B cell (primary cell): ENCODE data around the gene RIPK1. TPM values are rescaled to one million over a fixed set of nuclear protein-coding genes. Genes with fewer than 3 reads are reported as not detected.

Source experiments
- ATAC-seq: fragments of 200-7000 bp; cut with Tn5 transposase; one replicate; pipeline ENCODE4 v1.10.0; 2021; ENCODE audit warnings: low read depth, mild to moderate bottlenecking, moderate number of reproducible peaks, moderate library complexity
- CTCF ChIA-PET: fragments of 350-600 bp; sonication (Branson Sonifier 250); formaldehyde crosslinking; loops from one replicate; lab custom pipeline; 2021; ENCODE audit warnings: antibody characterized with exemption, inconsistent platforms; lab: Charles Lee
- POLR2A ChIA-PET: fragments of 350-600 bp; sonication (Branson Sonifier 250); formaldehyde crosslinking; loops from one replicate; lab custom pipeline; 2021; ENCODE audit warnings: antibody characterized with exemption; lab: Charles Lee
- DNase-seq: peaks from one replicate; pipeline ENCODE4 v3.0.0; 2013
- H2AFZ ChIP-seq: 2 replicates; pipeline ENCODE4 v1.6.1; 2012; ENCODE audit warnings: mild to moderate bottlenecking, low read depth, low read length; ENCODE audit not compliant: insufficient read depth, poor library complexity, severe bottlenecking
- H3K27ac ChIP-seq, 2 donors: 1 replicate in 1 of 2; 2 replicates in 1 of 2; pipeline ENCODE4 v1.5.1; 2012 to 2013; ENCODE audit warnings: low read length in 2 of 2, mild to moderate bottlenecking in 2 of 2, moderate library complexity in 1 of 2
- H3K27me3 ChIP-seq, 4 experiments: fragments of 200-600 bp in 1 of 4; sonication (generic) in 1 of 4; replicated peaks in 1 of 4; 1 replicate in 2 of 4; 2 replicates in 2 of 4; pipeline versions ENCODE4 v1.6.1 to v1.7.0; 2013 to 2016; ENCODE audit warnings: low read length in 3 of 4, mild to moderate bottlenecking in 2 of 4, mixed read lengths in 1 of 4, moderate library complexity in 1 of 4; ENCODE audit not compliant: insufficient read depth in 4 of 4, control insufficient read depth in 3 of 4; ENCODE audit errors: control extremely low read depth in 1 of 4
- H3K36me3 ChIP-seq, 2 experiments: replicated peaks in 1 of 2; 1 replicate in 1 of 2; 2 replicates in 1 of 2; pipeline versions ENCODE4 v1.6.1 to v1.7.1; 2013; ENCODE audit warnings: low read length in 1 of 2; ENCODE audit not compliant: insufficient read depth in 2 of 2, control insufficient read depth in 1 of 2; ENCODE audit errors: control extremely low read depth in 1 of 2, extremely low read depth in 1 of 2
- H3K4me1 ChIP-seq, 2 donors: fragments of 200-600 bp in 1 of 2; sonication (generic) in 1 of 2; 1 replicate in 1 of 2; 2 replicates in 1 of 2; pipeline versions ENCODE4 v1.5.1 to v1.6.1; 2013 to 2017; ENCODE audit warnings: low read length in 2 of 2; ENCODE audit not compliant: control insufficient read depth in 2 of 2, insufficient read depth in 2 of 2
- H3K4me2 ChIP-seq: replicated peaks from 2 replicates; pipeline ENCODE3; 2012; ENCODE audit warnings: mild to moderate bottlenecking, low read depth, low read length; ENCODE audit not compliant: poor library complexity, severe bottlenecking
- H3K4me3 ChIP-seq, 5 experiments: fragments of 200-600 bp in 1 of 5; sonication (generic) in 1 of 5; 1 replicate in 3 of 5; 2 replicates in 2 of 5; pipeline versions ENCODE4 v1.5.1 to v1.7.0; 2011 to 2016; ENCODE audit warnings: low read length in 4 of 5, mild to moderate bottlenecking in 4 of 5, low read depth in 2 of 5, control low read depth in 1 of 5, moderate library complexity in 1 of 5; ENCODE audit not compliant: insufficient read depth in 1 of 5; ENCODE audit errors: control extremely low read depth in 1 of 5, extremely low read depth in 1 of 5
- H3K79me2 ChIP-seq: fragments of 200-600 bp; sonication (generic); one replicate; pipeline ENCODE4 v1.6.0; 2016; ENCODE audit warnings: low read length; ENCODE audit not compliant: control insufficient read depth, insufficient read depth
- H3K9ac ChIP-seq: fragments of 200-600 bp; sonication (generic); 2 replicates; pipeline ENCODE4 v1.6.1; 2017; ENCODE audit warnings: mild to moderate bottlenecking, low read length, moderate library complexity
- H3K9me3 ChIP-seq, 3 donors: one replicate each; pipeline versions ENCODE4 v1.6.1 to v1.7.1; 2013; ENCODE audit warnings: low read length in 2 of 3; ENCODE audit not compliant: control insufficient read depth in 2 of 3, insufficient read depth in 1 of 3; ENCODE audit errors: control extremely low read depth in 1 of 3
- H4K20me1 ChIP-seq: 2 replicates; pipeline ENCODE4 v1.6.0; 2012; ENCODE audit warnings: mild to moderate bottlenecking, low read length; ENCODE audit not compliant: insufficient read depth, control insufficient read depth, poor library complexity, severe bottlenecking
- H3K27ac Mint-ChIP-seq: one replicate; pipeline ENCODE4 v1.8.0; 2021; ENCODE audit warnings: mixed read lengths
- H3K27me3 Mint-ChIP-seq: one replicate; pipeline ENCODE4 v1.8.0; 2021; ENCODE audit warnings: mixed read lengths
- H3K4me1 Mint-ChIP-seq: one replicate; pipeline ENCODE4 v1.8.0; 2021; ENCODE audit warnings: mixed read lengths
- H3K4me3 Mint-ChIP-seq: one replicate; pipeline ENCODE4 v1.8.0; 2021; ENCODE audit warnings: mixed read lengths
- H3K9me3 Mint-ChIP-seq: one replicate; pipeline ENCODE4 v1.8.0; 2022; ENCODE audit warnings: mixed read lengths; ENCODE audit not compliant: insufficient read depth
- CTCF ChIP-seq: fragments of 200-600 bp; IDR thresholded peaks from one replicate; pipeline ENCODE4 v1.8.0; 2022; ENCODE audit warnings: antibody characterized with exemption, mild to moderate bottlenecking
- EZH2 ChIP-seq: IDR thresholded peaks from 2 replicates; pipeline ENCODE4 v1.6.1; 2012; ENCODE audit warnings: borderline replicate concordance, low read depth, mild to moderate bottlenecking, moderate library complexity, low read length; ENCODE audit not compliant: insufficient read depth, poor library complexity, severe bottlenecking
- WGBS: methylation state at CpG from one replicate; pipeline ENCODE4 v1.1.5; 2013; ENCODE audit warnings: missing lambda C conversion rate; ENCODE audit not compliant: insufficient coverage; 5-methylcytosine and 5-hydroxymethylcytosine counted together
- intact Hi-C: fragments of 100-400 bp; cut with micrococcal nuclease; formaldehyde crosslinking; loops from one replicate; pipeline ENCODE4 v1.10.0; 2022
- polyA plus RNA-seq: library from polyadenylated mRNA; depleted of rRNA; stranded (reverse); fragments of >200 nt; gene quantifications from 2 replicates; pipeline ENCODE4 v1.2.3, GENCODE V29; 2012
- total RNA-seq, 2 donors: library from RNA; stranded (reverse); fragments of 120-200 nt in 1 of 2; gene quantifications; 1 replicate in 1 of 2; 2 replicates in 1 of 2; pipeline versions ENCODE4 v1.2.3 to v1.2.4, GENCODE V29; 2013 to 2022

The RIPK1 gene
- total and polyA plus RNA-seq, 2 donors (not counting 1 experiment from before 2014, with no cell fraction given), result 7.3 to 26.2 TPM

- peak within 1 kb of the TSS; percentile 88 for H2AFZ ChIP-seq
- H3K4me3 Mint-ChIP-seq, result peak within 1 kb of the TSS; percentile 97
- H3K27me3 Mint-ChIP-seq, result no peaks in the 10 kb centered on the region
- ATAC-seq (peak; percentile 93), DNase-seq (peak; percentile 99)
- no peaks in the 10 kb centered on the region for H3K27me3 ChIP-seq
- CTCF ChIA-PET, result interaction anchor here (0.6 to 3.7 kb wide), 2 partner anchors 11 to 133 kb away, joined by 4 to 25 read pairs; no protein-coding TSS in a partner anchor
- peak within 1 kb of the TSS; percentile 66 to 98 (median 78) for H3K4me3 ChIP-seq
- H4K20me1 ChIP-seq, result no peaks in the 10 kb centered on the region
- under 1% methylated on average over 89 of the region's 89 CpGs for WGBS
- TF ChIP-seq CTCF (no peak), EZH2 (no peak)
- H3K36me3 ChIP-seq, result peaks cover 0 to 8% of the 10 kb centered on the region in 2 experiments
- H3K9me3 Mint-ChIP-seq, result no peaks in the 10 kb centered on the region
- H3K9ac ChIP-seq, result peak within 1 kb of the TSS; percentile 88
- H3K4me1 ChIP-seq, result peaks cover 12% of the 10 kb centered on the region in 2 donors
- H3K9me3 ChIP-seq, result no peaks in the 10 kb centered on the region
- intact Hi-C loops, result loop anchor here (1.0 to 5.0 kb wide), 13 partner anchors 8 to 1017 kb away; partner anchors contain the start of genes ECI2, NQO2, PSMG4 and PXDC1
- POLR2A ChIA-PET, result interaction anchor here (0.6 to 1.0 kb wide), 3 partner anchors 51 to 140 kb away, joined by 3 to 7 read pairs (median 3); partner anchors contain the start of gene PSMG4
- H3K27ac ChIP-seq, result peak within 1 kb of the TSS; percentile 93 to 95
- peaks cover 18% of the 10 kb centered on the region for H3K4me1 Mint-ChIP-seq
- H3K27ac Mint-ChIP-seq, result peak within 1 kb of the TSS; percentile 98
- H3K79me2 ChIP-seq, result peaks cover 6% of the 10 kb centered on the region
- H3K4me2 ChIP-seq, result peak within 1 kb of the TSS; percentile 90
These were observed 50.2 kb downstream of the RIPK1 start, which contains the start of gene BPHL for GRCh38 chr6:3118353-3119039. Gene BPHL (plus strand): TSS chr6:3118711. CDS start chr6:3118741, 30 bp downstream.
